Measurements from ENCODE around the gene NUDT3. TPM values are rescaled to one million over a fixed set of nuclear protein-coding genes. Genes with fewer than 3 reads are reported as not detected.
"Not testable (repeated sequence)": the region's sequence is repeated elsewhere in the genome, so short reads cannot be mapped to it uniquely, and the experiment has no call there.

NUDT3 gene
- total RNA-seq, 2 donors from 2014 or later: 19.5 to 21.9 TPM

DNA sequence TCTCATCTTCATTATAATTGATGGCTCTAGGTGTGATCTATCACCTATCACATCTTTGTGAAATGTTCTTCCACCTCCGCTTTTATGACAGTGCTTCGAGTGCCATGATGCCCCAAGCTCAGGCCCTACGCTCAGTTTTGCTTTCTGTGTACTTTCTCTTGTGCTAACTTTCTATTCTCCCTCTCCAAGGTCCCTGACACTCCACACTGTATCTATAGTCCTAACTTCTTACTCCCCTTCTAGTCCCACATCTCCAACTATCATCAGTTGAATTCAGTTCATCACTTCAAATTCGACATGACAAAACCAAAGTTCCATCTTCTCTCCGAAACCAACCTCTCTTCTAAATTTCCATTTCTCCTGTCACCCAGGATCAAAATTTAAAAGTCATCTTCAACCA, 16.6 kb downstream of the NUDT3 start:
- ATAC-seq (no peak), DNase-seq (no peak)
- intact Hi-C loops (cut with DNase I, micrococcal nuclease): no loop called here

DNA sequence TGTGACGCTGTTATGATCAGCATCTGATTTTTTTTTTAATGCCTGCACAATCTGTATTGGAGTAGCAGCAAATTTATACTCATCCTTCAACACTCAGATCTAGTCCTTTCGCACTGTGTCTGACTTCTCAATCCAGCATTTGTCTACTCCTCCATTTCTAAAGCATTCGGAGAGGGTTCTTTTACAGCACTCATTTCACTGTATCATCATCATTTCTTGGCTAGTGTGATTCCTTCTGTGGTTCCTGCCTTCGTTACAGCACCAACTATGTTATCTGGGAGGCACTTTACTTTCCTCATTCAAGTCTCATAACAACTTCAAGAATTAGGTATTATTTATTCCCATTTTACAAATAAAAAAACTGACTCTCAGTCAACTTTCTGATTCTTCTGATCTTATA, 18.0 kb downstream of the NUDT3 start:
- DNase-seq (no peak), ATAC-seq (no peak)
- intact Hi-C loops (cut with DNase I, micrococcal nuclease): no loop called here

DNA sequence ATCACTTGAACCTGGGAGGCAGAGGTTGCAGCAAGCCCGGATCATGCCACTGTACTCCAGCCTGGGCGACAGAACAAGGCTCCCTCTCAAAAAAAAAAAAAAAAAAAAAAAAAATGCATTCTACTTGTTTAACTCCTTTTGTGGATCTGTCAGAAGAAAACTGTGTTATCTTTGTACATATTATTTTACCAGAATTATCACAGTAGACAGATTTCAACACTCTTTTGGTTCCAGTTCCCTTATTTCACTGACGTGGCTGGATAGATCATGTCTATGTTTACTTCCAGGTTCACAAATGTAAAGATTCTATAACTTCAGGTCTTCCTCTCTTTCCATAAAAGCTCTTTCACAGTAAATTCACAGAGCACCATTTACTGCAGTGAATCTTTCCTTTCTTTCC, 18.4 kb downstream of the NUDT3 start:
- no peak for DNase-seq
- intact Hi-C loops (cut with DNase I, micrococcal nuclease): no loop called here

DNA sequence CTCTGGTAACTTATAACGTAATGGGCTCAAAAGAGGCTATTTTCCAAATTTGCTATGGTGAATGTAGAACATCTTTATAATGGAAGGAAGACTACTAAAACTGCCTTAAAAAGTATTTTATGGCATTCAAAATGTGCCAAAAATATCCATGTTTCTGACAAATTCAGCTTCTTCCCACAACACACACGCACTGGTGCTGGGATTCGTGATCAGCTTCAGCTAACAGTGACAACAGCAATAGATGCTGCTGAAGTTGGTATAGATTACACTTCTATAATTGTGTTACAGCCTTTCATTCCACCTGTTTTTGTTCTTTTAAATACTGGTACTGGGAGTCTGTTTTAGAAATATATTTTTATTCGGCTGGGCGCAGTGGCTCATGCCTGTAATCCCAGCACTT, 19.0 kb downstream of the NUDT3 start:
- intact Hi-C loops (cut with DNase I, micrococcal nuclease): no loop called here
- no peak for ATAC-seq
- DNase-seq: no peak

More for the DNA sequence above, 18.4 kb downstream of the NUDT3 start:
- no peak for ATAC-seq

DNA sequence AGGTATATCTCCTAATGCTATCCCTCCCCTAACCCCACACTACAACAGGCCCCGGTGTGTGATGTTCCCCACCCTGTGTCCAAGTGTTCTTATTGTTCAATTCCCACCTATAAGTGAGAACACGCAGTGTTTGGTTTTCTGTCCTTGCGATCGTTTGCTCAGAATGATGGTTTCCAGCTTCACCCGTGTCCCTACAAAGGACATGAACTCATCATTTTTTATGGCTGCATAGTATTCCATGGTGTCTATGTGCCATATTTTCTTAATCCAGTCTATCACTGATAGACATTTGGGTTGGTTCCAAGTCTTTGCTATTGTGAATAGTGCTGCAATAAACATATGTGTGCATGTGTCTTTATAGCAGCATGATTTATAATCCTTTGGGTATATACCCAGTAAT, 20.6 kb downstream of the NUDT3 start:
- DNase-seq; intact Hi-C loops (cut with DNase I, micrococcal nuclease); ATAC-seq: not testable (repeated sequence)

DNA sequence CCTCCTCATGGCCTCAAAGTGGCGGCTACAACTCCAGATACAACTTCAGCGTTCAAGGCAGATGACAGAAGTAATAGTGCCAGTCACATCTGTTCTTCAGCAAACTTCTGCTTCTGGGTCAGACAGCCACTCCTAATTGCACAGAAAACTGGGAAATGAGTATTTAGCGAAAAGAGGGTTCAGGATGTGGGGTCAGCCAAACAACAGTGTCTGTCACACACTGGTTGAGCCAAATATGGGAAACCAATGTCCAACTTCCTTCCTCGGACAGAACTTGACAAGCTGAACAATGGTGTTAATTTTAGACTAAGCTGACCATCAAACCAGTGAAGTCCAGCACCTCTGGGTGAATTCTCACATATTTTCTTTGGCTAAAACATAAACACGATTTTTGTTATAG, 22.1 kb downstream of the NUDT3 start:
- ATAC-seq (no peak), DNase-seq (no peak)
- intact Hi-C loops (cut with DNase I, micrococcal nuclease): no loop called here

DNA sequence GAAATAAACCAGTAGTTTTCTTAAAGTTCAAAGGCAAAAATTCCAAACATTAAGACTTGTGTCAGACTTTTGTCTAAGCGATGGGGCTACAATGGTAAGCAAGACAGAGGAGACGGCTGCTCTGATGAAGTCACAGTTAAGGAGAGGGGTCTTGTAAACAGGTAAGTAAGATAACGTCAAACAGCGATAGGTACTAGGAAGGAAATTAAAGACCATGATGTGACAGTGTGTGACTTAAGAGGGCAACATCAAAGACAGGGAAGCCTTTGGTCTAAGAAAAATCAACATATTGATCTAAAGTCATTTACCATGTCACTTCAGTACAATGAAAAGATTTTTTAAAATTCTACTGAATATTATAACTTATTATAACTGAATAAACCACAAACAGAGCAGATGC, 23.1 kb downstream of the NUDT3 start:
- DNase-seq (no peak), ATAC-seq (no peak)
- intact Hi-C loops (cut with DNase I, micrococcal nuclease): no loop called here

DNA sequence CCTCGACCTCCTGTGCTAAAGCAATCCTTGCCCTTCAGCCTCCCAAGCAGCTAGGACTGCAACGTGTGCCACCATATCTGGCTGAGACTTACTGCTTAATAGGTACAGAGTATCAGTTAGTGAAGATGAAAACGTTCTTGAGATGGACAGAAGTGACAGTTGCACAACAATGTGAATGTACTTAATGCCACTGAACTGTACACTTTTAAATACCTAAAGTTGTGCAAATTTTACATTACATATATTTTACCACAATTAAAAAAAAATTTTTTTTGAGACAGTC, 25.9 kb downstream of the NUDT3 start:
- intact Hi-C loops (cut with DNase I, micrococcal nuclease): no loop called here
- ATAC-seq: no peak
- DNase-seq: no peak

DNA sequence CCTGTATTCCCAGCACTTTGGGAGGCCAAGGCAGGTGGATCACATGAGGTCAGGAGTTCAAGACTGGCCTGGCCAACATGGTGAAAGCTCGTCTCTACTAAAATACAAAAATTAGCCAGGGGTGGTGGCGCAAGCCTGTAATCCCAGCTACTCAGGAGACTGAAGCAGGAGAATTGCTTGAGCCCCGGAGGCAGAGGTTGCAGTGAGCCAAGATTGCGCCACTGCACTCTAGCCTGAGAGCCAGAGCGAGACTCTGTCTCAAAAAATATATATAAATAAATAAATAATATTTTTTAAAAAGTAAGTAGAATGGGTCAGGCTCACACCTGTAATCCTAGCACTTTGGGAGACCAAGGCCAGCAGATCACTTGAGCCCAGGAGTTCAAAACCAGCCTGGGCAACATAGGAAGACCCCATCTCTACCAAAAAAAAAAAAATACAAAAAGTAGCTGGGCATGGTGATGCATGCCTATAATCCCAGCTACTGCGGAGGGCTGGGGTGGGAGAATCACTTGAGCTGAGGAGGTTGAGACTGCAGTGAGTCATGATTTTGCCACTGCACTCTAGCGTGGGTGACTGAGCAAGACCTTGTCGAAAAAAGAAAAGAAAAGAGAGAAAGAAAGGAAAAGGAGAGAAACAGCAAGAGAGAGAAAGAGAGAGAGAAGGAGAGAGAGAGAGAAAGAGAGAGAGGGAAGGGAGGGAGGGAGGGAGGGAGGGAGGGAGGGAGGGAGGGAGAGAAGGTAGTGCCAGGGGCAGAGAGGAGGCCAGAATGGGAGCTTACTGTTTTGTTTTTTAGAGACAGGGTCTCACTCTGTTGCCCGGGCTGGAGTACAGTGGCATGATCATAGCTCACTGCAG, 26.5 kb downstream of the NUDT3 start:
- ATAC-seq; intact Hi-C loops (cut with DNase I, micrococcal nuclease): not testable (repeated sequence)

DNA sequence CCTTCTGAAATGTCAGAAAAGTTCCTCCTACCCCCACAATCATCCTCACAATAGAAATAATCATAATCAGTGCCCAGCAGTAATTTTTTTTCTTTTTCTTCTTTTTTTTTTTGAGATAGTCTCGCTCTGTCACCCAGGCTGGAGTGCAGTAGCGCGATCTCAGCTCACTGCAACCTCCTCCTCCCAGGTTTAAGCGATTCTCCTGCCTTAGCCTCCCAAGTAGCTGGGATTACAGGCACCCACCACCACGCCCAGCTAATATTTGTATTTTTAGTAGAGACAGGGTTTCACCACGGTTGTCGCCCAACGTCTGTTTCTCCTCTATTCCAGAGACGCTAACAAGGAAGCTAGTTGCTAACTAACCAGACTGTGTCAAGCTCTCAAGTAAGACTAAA, 28.8 kb downstream of the NUDT3 start:
- DNase-seq: not testable (repeated sequence)

More for the DNA sequence above, 26.5 kb downstream of the NUDT3 start:
- not testable (repeated sequence) for DNase-seq

DNA sequence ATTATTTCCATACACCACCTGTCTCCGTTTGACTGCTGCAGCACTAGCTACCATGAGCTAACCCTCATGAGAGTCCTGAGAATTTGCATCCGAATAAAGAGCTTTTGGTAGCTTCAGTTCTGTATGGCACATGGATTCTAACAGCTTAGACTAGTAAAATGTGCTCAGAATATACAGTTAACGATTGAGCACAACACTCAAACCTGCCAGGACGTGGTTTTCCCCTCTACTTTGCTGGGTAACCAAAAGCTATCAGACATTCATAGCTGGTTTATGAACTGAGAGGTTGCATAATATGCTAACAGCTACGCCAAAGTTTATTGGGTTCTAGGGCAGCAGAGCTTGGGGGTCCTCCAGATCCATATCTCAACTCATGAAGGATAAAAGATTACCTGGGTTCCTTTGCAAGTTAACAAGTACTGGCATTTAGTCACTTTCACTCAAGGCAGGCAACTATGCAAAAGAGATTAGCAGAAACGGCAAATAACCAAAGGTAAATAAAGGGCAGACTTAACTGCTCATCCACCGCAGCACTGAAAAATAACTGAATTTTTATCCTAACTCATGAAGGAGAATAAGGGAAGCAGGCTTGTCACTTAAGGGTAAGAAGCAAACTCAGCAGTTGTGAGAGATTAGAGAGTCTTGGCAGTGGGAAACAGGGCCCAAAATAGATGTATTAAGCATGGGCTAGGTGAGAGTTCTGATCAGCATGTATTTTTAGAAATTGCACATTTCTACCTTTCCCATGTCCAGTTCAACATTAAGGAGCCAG, 29.4 kb downstream of the NUDT3 start:
- DNase-seq (no peak), ATAC-seq (no peak)
- intact Hi-C loops (cut with DNase I, micrococcal nuclease): no loop called here

More for the DNA sequence above, 28.8 kb downstream of the NUDT3 start:
- intact Hi-C loops (cut with DNase I, micrococcal nuclease); ATAC-seq: not testable (repeated sequence)

DNA sequence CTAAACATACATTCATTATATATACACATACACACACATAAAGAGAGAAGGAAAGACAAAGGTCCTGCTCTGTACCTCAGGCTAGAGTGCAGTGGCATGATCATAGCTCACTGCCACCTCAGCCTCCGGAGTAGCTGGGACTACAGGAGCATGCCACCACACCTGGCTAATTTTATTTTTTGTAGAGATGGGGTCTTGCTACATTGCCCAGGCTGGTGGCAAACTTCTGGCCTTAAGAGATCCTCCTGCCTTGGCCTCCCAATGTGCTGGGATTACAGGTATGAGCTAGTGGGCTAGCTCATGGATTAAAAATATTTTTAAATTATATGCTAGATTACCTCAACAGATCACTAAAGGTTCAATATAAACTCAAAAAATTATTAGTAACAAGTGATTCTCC, 30.3 kb downstream of the NUDT3 start:
- intact Hi-C loops (cut with DNase I, micrococcal nuclease): no loop called here
- ATAC-seq: no peak

DNA sequence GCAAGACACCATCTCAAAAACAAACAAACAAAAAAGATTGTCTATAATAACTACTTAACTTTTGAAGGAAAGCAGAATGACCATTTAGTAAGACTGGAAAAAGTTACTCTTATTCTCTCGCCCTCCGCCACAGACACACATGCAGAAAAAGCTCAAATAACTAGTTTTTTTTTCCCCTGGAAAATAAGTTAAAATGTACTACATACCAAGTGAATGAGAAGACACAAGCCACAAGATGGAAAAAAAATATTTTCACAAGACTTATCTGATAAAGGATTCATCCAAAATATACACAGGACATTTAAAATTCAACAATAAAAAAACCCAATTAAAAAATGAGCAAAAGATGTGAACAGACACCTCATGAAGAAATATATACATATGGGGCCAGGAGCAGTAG, 31.9 kb downstream of the NUDT3 start:
- no peak for DNase-seq
- ATAC-seq: no peak
- intact Hi-C loops (cut with DNase I, micrococcal nuclease): no loop called here

More for the DNA sequence above, 30.3 kb downstream of the NUDT3 start:
- no peak for DNase-seq

DNA sequence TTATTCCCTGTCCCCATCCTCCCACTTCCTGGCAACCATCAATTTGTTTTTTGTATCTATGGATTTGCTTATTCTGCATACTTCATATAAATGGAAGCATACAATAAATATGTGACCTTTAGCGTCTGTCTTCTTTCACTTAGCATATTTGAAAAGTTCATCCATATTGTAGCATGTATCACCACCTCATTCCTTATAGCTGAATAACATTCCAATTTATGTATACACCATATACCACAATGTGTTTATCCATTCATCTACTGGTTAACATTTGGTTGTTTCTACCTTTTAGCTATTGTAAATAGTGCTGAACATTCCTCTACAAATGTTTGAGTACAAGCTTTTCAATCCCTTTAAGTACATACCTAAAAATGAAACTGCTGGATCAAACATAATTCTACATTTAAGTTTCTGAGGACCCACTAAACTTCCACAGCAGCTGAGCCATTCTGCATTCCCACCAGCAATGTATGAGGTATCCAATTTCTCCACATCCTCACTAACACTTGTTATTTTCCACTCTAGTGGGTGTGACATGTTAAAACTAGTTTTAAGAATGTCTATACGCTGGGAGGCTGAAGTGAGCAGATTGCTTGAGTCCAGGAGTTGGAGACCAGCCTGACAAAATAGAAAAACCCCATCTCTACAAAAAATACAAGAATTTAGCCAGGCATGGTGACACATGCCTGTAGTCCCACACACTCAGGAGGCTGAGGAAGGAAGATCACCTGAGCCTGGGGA, 32.9 kb downstream of the NUDT3 start:
- no peak for ATAC-seq
- intact Hi-C loops (cut with DNase I, micrococcal nuclease): no loop called here
- DNase-seq: no peak

DNA sequence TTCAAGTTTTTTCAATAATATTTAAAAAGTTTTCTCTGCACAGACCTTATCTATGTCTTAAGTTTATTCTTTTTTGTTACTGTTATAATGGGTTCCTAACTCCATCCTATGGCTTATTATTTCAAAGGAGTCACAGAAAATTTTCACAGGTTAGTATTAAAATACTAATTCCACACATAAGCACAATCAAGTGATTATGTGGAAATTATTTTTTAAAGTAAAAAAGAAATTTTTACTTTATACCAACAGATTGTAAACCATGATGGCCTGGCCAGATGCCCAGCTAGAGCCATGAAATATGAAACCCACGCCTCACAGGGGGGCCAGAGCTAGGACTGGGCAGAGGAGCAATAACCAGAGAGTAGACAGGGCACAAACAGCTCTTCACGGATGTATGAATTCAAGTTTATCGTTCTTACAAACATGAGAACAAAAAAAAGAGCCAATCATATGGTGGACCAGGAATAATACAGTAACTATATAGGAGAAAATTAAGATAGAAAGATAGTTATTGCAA, 34.0 kb downstream of the NUDT3 start:
- DNase-seq (no peak), ATAC-seq (no peak)
- intact Hi-C loops (cut with DNase I, micrococcal nuclease): no loop called here

DNA sequence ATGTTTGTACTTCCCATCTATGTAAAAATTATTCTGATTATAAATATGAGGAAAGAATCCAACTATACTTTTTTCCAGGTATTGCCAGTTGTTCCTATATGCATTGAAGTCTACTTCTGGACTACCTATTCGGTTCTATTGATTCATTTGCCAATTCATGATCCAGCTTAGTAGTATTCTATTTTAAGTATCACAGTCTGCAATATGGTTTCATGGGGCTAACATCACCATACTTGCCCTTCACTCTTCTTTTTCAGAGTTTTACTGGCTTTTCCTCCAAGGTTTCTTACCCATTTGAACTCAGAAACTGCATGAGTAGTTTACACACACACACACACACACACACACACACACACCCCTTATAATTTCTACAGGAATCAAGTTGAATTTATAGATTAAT, 34.5 kb downstream of the NUDT3 start:
- ATAC-seq: no peak
- intact Hi-C loops (cut with DNase I, micrococcal nuclease): no loop called here
- no peak for DNase-seq

DNA sequence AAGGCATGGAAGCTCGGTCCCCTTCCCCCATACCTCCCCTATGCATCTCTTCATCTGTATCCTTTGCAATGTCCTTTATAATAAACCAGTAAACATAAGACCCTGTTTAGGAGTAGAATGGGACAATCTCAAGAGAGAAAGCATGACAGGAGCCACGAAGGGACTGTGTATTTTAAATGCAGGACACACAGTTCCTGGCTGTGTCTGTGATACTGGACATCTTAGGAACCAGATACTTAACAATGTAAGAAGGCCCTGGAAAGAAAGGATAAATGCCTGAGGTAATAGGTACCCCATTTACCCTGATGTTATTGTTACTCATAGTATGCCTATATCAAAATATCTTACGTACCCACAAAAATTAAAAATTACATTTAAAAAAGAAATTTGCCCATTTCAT, 36.6 kb downstream of the NUDT3 start:
- no peak for ATAC-seq
- DNase-seq: no peak
- intact Hi-C loops (cut with DNase I, micrococcal nuclease): no loop called here

DNA sequence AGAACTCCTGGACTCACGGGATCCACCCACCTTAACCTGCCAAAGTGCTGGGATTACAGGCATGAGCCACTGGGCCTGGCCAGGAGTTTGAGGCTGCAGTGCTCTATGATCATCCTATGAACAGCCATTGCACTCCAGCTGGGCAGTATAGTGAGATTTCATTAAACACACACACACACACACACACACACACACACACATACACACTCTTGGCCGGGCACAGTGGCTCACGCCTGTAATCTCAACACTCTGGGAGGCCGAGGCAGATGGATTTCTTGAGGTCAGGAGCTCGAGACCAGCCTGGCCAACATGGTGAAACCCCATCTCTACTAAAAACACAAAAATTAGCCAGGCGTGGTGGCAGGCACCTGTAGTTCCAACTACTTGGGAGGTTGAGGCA, 38.2 kb downstream of the NUDT3 start:
- intact Hi-C loops (cut with DNase I, micrococcal nuclease): not testable (repeated sequence)

DNA sequence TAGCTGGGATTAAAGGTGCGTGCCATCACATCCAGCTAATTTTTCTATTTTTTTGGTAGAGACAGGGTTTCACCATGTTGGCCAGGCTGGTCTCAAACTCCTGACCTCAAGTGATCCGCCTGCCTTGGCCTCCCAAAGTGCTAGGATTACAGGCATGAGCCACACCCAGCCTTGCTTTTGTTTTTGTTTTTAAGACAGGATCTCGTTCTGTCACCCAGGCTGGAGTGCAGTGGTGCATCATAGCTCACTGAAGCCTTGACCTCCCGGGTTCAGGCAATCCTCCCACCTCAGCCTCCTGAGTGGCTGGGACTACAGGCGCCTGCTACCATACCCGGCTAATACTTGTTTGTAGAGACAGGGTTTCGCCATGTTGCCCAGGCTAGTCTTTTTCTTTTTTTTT, 38.9 kb downstream of the NUDT3 start:
- ATAC-seq; intact Hi-C loops (cut with DNase I, micrococcal nuclease); DNase-seq: not testable (repeated sequence)

More for the DNA sequence above, 38.2 kb downstream of the NUDT3 start:
- not testable (repeated sequence) for ATAC-seq, DNase-seq

Data from left colon (tissue), 2 donors.